Measurements from ENCODE around the gene BCL2A1.
"Not testable (repeated sequence)": the region's sequence is repeated elsewhere in the genome, so short reads cannot be mapped to it uniquely, and the experiment has no call there.

Gene BCL2A1

GRCh38 chr15:79989183-79989582 is 18.2 kb upstream of the BCL2A1 start:
- no peak for DNase-seq

- DNase-seq, result no peak
These were observed 17.6 kb upstream of the BCL2A1 start for GRCh38 chr15:79988448-79989117.

GRCh38 chr15:79987969-79988368 is 17.0 kb upstream of the BCL2A1 start:
- DNase-seq, result no peak

GRCh38 chr15:79987569-79987955 is 16.6 kb upstream of the BCL2A1 start:
- DNase-seq, result no peak

GRCh38 chr15:79981831-79982455 is 10.9 kb upstream of the BCL2A1 start:
- no peak for DNase-seq

GRCh38 chr15:79978655-79979514 is 7.9 kb upstream of the BCL2A1 start:
- DNase-seq, result no peak

GRCh38 chr15:79978260-79978654 is 7.3 kb upstream of the BCL2A1 start:
- no peak for DNase-seq

GRCh38 chr15:79977431-79978054 is 6.5 kb upstream of the BCL2A1 start:
- DNase-seq, result no peak

GRCh38 chr15:79973456-79974195 is 2.6 kb upstream of the BCL2A1 start:
- DNase-seq, result no peak

GRCh38 chr15:79972863-79973262 is 1.9 kb upstream of the BCL2A1 start:
- DNase-seq, result no peak

GRCh38 chr15:79970181-79970580 is 815 bp downstream of the BCL2A1 start:
- no peak for DNase-seq

GRCh38 chr15:79969146-79969545 is 1.9 kb downstream of the BCL2A1 start:
- DNase-seq, result no peak

GRCh38 chr15:79967298-79968182 is 3.5 kb downstream of the BCL2A1 start:
- no peak for DNase-seq

- no peak for DNase-seq
These were observed 4.2 kb downstream of the BCL2A1 start for GRCh38 chr15:79966634-79967297.

- DNase-seq, result peak; percentile 21
These were observed 5.0 kb downstream of the BCL2A1 start for GRCh38 chr15:79965846-79966630.

GRCh38 chr15:79964232-79964805 is 6.7 kb downstream of the BCL2A1 start:
- no peak for DNase-seq

GRCh38 chr15:79962921-79963320 is 8.1 kb downstream of the BCL2A1 start:
- not testable (repeated sequence) for DNase-seq

GRCh38 chr15:79962178-79962577 is 8.8 kb downstream of the BCL2A1 start:
- no peak for DNase-seq

GRCh38 chr15:79960502-79961212 is 10.3 kb downstream of the BCL2A1 start:
- no peak for DNase-seq
